Choroid plexus epithelial cell (primary cell): ENCODE results near the gene PRR23A.
"Not testable (repeated sequence)": the region's sequence is repeated elsewhere in the genome, so short reads cannot be mapped to it uniquely, and the experiment has no call there.

ENCODE experiments used
- DNase-seq: peaks from one replicate; pipeline ENCODE4 v3.0.0-alpha.2; 2010; ENCODE audit warnings: low read depth
- H3K4me3 ChIP-seq: 2 replicates; pipeline ENCODE4 v1.5.1; 2011; ENCODE audit warnings: low read depth, mild to moderate bottlenecking, control low read depth, low read length, moderate library complexity
- CTCF ChIP-seq: conservative IDR thresholded peaks from 2 replicates; pipeline ENCODE4 v1.5.1; 2011; ENCODE audit warnings: low read depth, mild to moderate bottlenecking, control low read depth, inconsistent platforms, low read length, moderate library complexity

Gene PRR23A

GRCh38 chr3:139006051-139006716, at the start of gene PRR23A:
PRR23A (minus strand) TSS chr3:139006268; CDS start chr3:139006268, 0 bp downstream.
- TF ChIP-seq CTCF: no peak
- no peak within 1 kb of the TSS for H3K4me3 ChIP-seq
- DNase-seq: no peak

- no peak overlapping the region for H3K4me3 ChIP-seq
- no peak for DNase-seq
- no peak for TF ChIP-seq CTCF
Measured at GRCh38 chr3:139052802-139053600, 46.9 kb upstream of the PRR23A start.

DNA sequence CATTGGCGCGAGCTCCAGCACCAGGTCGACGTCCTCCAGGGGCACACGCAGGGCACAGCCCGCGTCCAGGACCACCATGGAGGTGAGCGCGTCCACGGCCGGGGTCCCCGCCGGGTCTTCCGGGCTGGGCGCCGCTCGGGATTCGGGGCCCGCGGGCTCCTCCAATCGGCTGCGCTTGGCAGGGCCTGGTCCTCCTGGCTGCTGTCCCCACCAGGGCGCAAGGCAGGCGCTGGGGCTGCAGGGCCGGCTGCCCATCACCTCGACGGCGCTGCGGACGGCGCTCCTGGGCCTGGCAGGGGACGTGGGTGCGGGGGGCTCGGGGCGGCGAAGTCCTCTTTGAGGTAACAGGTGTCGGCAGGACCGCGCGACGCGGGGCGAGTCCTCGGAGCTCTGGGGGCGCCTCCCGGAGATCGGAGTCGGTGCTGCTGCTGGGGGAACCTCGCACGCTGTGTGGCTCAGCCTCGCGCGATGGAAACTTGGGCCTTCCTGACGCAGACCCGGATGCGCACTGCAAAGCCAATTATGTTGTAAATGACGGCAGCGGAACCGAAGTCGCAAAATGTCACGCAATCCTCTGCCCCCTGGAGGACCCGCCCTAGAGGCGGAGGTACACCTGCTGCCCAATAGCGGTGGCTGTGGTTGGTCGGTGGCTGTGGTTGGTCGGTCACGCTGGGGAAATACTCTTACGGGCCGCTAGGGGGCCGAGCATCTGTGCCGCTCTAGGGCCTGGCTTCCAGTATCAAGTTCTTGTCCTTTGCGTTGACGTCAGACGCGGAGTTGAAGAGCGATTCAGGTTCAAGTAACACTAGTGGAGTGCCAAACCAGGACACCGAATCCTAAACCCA, 38.5 kb upstream of the PRR23A start, which contains the start of gene PRR23C:
TSS of gene PRR23C (minus strand) at position 527 of the 845 bp plus-strand sequence. CDS start at position 255, 272 bp downstream.
- TF ChIP-seq CTCF: no peak
- DNase-seq: no peak
- H3K4me3 ChIP-seq: no peak within 1 kb of the TSS

DNA sequence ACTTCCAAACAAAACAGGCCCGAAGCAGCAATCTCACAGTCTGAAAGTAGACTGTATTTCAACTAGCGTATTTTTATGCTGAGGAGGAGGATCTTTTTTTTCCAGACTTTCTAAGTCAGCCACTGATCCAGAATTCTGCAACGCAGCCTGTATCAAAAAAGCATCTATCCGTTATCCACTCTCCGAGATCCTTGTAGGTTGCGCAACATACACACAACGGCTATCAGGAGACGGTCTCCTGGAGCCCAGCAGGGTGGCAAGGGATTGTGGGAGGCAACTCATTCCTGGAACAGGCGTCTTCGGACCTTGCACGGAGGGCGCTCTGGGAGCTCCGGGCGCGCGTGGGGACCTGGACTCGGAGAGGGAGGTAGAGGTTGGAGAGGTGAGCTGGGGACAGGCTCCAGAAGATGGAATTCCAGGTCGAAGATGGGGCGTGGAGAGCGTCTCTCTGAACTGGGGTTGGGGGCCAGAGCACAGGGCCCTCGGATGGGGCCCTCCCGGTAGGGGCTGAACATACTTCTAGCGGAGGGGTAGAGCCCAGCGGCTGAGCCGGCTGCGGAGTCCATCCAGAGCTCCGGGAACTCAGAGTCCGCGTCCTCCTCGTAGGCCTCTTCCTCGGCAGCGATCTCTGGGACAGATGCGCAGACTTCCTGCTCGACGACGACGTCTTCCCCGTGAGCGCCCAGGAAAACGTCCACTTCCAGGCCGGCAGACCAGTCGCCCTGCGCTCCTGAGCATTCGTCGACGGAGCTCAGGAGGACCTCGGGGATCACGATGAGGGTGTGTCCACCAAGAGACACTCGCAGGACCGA, 37.7 kb upstream of the PRR23A start:
- no peak overlapping the region for H3K4me3 ChIP-seq
- no peak for DNase-seq
- no peak for TF ChIP-seq CTCF

DNA sequence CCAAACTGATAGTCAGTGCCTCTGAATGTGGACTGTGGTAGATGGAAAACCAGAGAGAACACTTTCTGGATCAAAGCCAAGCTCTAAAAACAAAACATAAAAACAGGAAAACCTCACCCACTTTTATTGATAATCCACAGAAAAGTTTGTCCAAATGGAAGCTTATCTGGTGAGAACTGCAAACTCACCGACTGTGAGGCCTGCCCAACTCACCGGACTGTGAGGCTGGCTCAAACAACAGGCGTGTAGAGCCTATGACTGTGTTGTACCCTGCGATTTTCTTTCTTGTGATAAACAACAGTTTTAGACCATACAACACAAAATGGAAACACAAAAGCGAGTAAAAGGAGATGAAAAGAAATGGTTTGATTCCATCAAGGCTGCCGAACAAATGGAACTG, 31.4 kb upstream of the PRR23A start:
- no peak for TF ChIP-seq CTCF
- no peak overlapping the region for H3K4me3 ChIP-seq
- DNase-seq: no peak

GRCh38 chr3:139032326-139033002, 26.4 kb upstream of the PRR23A start:
- no peak overlapping the region for H3K4me3 ChIP-seq
- TF ChIP-seq CTCF: no peak
- no peak for DNase-seq

- not testable (repeated sequence) for DNase-seq, H3K4me3 ChIP-seq
Measured at GRCh38 chr3:139030576-139030975, 24.5 kb upstream of the PRR23A start.
